Hippocampal formation (tissue), 2 donors: ENCODE measurements around the gene GPX1.
A peak's percentile ranks its signal among the peaks of the same experiment; 100 is the strongest.
"Not testable (repeated sequence)": the region's sequence is repeated elsewhere in the genome, so short reads cannot be mapped to it uniquely, and the experiment has no call there.

Experiments used
- DNase-seq, 2 donors: peaks; one replicate each; lab custom pipeline; 2025; lab: John Stamatoyannopoulos, UW

Gene GPX1

DNA sequence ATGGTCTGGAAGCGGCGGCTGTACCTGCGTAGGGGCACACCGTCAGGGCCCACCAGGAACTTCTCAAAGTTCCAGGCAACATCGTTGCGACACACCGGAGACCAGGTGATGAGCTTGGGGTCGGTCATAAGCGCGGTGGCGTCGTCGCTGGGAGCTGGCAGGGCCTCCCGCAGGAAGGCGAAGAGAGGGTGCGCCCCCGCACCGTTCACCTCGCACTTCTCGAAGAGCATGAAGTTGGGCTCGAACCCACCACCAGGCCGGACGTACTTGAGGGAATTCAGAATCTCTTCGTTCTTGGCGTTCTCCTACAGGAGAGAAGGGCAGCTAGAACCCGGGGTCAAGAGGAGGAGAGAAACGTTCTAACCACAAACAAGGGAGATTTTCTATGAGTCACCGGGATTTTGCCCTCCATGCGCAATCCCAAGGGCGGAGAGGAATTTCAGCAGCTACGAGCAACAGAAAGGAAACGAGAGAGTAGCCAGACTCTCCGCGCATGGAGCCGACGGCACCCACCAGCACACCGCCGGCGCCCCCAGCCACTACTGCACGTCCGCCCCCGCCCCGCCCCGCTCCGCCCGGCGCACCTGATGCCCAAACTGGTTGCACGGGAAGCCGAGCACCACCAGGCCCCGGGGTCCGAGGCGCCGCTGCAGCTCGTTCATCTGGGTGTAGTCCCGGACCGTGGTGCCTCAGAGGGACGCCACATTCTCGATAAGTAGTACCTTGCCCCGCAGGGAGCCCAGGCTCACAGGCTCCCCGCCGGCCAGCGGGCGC, 523 bp downstream of the GPX1 start:
- not testable (repeated sequence) for DNase-seq

DNA sequence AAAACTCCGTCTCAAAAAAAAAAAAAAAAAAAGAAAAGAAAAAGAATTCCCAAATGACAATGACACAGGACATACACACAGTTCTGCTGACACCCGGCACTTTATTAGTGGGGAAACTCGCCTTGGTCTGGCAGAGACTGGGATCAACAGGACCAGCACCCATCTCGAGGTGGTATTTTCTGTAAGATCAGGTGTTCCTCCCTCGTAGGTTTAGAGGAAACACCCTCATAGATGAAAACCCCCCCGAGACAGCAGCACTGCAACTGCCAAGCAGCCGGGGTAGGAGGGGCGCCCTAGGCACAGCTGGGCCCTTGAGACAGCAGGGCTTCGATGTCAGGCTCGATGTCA, 1.1 kb downstream of the GPX1 start:
- DNase-seq, result not testable (repeated sequence)

DNA sequence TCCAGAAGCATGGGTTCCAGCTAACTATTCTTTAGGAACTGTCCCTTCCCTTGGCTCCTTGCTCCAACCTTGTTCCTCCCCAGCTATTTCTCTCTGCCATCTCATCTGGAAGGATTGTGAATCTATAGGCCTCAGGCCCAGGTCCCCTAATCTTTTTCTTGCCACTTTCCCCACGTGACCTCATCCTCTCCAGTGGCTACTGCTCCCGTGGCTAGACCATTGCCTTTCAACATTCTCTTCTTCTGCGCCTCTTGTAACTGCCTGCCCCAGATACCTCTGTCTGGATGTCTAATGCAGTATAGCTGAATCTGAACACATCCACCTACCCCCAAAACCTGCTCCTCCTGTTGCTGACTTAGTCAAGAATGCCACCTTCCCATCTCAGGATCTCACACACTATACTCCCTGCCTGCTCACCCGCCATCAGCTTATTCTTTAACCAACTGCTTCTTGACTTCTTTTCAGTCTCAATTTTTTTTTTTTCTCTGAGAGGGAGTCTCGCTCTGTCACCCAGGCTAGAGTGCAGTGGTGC, 5.2 kb downstream of the GPX1 start:
- DNase-seq, result no peak

DNA sequence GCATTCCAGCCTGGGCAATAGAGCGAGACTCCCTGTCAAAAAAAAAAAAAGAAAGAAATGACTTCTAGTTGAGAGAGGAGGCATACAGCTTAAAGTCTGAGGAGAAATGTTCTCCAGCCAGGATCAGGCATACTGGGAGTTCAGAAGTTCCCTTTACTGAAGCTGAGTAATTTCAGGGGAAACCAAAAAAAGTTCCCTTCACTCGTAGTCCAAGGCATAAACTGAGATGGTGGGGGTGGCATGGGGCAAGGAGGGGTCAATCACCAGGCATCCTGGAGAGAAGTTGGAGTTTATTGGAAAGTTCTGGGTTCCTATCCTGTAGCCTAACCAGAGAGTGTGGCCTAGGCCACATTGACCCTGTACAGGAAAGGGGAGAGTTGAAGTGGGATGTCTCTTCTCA, 5.9 kb downstream of the GPX1 start:
- no peak for DNase-seq

DNA sequence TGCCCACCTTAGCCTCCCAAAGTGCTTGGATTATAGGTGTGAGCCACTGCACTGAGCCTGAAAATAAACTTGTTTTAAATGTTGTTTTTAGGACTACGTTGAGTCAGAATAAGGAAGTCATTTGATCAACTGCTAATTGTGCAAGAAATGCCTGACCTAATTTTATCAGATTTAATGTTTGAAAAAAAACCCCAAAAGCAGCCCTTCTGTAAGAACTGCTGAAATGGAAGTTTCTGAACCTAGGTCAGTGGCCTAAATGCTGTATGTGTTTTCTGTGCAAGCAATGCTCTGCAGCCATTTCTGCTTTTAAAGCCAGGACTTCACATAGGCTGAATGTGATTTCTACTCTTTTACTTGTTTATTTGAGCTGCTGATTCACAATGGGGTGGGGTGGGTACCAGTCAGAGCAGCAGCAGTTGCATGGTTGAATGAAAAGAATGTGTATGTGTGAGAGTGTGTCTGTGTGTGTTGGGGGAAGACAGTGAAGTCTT, 6.6 kb downstream of the GPX1 start:
- no peak for DNase-seq

DNA sequence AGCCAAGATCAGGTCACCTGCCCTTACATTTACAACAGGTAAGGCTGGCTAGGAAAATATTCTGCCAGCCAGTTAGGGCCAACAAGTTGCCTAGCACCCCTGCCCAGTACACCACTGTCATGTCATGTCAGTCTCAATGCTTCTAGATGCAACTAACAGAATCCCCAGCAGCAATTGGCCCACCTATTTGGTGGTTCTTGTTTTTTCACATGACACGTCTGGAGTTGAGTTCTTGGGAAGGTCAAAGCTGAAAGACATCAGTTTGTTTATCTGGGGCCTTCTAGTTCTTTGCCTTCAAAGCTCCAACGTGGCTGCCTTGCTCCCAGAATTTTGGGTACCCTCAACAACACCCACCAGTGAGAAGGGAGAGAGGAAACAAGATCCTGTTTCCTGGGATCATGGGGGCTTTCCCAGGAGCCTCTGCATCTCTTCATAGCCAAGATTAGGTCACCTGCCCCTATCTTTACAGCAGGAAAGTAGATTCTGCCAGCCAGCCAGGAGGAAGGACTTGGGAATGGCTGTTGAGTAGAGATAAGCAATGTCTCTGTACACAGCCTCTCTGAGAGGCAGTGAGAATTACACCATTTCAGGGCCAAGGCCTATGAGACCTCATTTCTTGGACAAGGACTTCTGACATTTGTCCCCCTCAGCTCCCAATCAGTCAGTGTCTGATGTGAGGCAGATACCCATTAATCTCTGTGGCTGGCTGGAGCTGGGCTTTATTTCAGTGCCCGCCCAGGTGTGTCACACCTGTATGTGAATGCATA, 8.6 kb downstream of the GPX1 start:
- no peak for DNase-seq

DNA sequence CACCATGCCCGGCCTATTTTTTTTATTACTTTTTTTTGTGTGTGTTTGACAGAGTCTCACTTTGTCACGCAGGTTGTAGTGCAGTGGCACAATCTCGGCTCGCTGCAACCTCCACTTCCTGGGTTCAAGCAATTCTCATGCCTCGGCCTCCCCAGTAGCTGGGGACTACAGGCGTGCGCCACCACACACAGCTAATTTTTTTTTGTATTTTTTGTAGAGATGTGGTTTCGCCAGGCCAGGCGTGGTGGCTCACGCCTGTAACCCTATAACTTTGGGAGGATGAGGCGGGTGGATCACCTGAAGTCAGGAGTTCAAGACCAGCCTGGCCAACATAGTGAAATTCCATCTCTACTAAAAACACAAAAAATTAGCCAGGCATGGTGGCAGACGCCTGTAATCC, 9.8 kb downstream of the GPX1 start:
- DNase-seq, result not testable (repeated sequence)

DNA sequence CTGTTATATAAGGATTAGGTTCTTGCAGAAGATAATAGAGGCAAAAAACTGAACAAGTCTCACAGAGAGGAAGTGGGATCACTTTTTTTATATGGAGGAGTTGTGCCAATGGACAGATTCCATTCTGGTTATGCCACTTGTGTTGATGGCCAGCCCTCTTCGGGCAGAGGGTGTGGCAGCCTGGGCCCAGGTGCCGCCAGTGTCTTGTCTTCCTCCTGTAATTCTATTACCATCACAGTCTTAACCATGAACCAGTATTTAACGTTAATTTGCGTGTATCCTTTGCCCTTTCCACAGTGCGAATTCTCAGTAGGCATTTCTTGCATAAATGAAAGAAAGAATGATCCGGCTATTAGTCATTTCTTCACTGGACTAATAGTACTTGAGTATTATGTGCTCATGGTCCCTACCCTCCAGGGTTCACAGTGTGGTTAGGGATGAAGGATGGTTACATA, 11.3 kb downstream of the GPX1 start:
- no peak for DNase-seq

DNA sequence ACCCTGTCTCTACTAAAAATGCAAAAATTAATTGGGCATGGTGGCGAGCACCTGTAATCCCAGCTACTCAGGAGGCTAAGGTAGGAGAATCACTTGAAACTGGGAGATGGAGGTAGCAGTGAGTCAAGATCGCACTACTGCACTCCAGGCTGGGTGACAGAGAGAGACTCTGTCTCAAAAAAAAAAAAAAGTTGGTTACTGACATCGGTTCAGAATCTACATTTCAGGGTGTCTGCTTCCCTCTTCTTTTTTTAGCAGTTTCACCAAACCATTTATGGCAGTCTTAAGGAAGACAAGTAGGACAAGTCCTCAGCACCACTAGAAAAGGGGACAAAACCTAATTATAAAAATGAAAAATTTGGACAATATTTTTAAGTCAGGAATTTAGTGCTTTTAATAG, 15.0 kb downstream of the GPX1 start:
- DNase-seq, result no peak

DNA sequence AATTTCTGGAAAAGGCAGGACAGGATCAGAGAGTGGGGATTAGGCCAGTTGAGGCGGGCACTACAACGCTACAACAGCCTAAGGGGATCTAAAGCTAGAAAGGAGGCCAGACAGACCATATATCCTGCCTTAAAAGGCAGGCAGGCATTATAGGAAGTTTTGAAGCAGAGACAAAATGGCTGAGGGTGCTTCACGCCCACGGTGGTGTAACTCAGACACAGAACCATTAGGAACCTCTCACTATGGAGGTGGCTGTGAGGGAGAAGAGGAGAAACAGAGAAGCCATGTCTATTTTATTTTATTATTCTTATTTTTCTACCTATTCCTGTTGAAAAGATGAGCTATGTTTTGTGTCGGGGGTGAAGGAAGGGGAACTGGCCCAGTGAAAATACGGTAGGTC, 16.2 kb downstream of the GPX1 start:
- no peak for DNase-seq

DNA sequence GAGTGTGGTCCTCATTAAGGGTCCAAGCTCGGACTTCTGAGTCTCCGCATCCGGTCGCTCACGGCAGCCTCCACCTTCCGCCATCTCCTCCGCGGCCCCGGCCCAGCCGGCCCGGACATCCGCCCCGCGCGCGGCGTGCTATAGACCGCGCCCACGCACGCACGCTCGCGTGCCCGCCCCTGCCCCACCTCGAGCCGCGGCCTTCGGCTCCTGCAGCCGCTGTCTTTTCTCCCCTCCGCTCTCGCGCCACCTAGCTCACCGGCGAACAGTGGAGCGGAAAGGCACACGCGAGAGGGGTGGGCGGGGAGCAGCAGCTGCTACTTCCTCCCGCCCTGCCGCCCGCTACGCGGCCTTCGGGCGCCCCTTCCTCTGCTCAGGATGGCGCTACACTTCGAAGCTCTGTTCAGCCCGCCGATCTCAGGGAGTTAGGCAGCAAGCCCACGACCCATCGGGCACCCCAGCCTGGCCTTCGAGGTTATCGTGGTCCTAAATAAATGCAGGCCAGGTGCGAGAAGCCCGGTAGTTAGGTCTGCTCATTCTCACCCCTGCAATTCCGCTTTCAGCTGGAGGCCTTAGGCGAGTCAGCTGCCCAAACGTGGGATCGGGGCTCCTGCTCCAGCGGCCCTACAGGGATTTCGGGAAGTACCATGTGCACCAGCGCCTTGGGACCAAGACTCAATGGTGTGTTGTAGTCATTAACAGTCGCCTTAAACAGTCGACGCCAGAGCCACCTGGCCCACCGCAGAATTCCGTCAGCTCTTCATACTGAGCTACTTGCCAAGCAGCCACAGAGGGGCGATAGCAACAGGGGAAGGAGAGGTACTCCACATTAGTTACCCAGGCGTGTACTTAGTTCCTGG, 18.0 kb downstream of the GPX1 start, which contains the start of gene USP4:
Gene USP4 (minus strand): TSS at position 113 of the 860 bp plus-strand sequence. CDS start 29 bp downstream, at position 84.
- peak; percentile 71 to 75 for DNase-seq

DNA sequence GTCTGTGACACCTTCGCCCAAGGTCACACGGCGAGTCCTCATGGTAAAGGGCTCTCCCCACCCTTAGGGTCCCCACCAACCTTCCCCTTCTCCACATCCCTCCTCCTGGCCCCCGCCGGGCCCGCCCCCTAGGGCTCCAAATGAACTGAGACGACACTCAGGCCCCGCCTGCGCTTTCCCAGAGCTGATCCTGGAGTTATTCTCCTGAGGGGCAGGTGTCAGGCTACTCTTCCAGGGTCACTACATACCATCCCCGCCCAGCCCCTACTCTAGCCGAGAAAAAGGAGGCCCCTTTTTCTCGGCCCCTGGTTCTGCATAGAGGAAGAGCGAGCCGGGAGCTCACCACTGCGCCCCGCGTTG, 18.6 kb downstream of the GPX1 start:
- no peak for DNase-seq

DNA sequence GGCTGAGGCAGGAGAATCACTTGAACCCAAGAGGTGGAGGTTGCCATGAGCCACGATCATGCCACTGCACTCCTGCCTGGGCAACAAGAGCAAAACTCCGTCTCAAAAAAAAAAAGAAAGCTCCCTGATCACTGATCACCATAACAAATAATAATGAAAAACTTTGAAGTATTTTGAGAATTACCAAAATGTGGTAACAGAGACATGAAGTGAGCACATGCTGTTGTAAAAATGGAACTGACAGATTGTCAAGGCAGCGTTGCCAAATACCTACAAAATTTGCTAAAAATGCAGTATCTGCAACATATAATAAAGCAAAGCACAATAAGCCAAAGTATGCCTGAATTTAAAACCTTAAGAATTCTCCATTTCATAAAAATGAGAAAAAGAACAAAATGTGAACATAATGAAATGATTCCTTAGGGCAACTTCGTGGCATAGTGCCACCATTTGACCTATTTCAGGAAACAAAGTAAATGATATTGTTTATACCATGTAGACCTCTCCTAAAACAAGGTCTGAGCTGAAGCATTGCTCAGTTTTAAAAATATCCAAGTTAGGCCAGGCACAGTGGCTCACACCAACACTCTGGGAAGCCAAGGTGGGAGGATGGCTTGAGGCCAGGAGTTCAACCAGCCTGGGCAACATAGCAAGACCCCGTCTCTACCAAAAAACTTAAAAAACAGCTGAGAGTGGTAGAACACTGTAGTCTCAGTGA, 24.1 kb downstream of the GPX1 start:
- DNase-seq, result no peak

DNA sequence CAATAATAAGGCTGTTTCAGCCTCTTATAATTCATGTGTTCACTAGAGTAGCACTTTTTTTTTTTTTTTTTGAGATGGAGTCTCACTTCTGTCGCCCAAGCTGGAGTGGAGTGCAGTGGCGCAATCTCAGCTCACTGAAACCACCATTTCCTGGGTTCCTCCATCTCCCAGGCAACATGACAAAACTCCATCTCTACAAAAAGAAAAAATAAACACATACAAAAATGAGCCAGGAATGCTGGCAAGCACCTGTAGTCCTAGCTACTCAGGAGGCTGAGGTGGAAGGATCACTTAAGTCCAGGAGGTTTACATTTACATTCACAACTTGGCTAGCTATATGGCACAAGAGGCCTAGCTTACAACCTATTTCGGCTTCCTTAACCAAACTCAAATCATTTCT, 25.1 kb downstream of the GPX1 start:
- DNase-seq, result no peak

DNA sequence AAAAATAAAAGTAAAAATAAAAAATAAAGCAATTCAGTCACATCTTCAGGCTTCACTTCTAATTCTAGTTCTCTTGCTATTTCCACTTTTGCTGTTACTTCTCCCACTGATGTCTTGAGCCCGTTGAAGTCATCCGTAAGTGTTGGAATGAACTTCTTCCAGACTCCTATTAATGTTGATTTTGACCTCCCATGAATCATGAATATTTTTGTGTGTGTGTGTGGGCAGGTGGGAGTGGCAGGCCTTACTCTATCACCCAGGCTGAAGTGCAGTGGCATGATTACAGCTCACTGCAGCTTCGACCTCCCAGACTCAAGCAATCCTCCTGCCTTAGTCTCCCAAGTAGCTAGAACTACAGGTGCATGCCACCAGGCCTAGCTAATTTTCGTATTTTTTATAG, 29.0 kb downstream of the GPX1 start:
- DNase-seq, result no peak

DNA sequence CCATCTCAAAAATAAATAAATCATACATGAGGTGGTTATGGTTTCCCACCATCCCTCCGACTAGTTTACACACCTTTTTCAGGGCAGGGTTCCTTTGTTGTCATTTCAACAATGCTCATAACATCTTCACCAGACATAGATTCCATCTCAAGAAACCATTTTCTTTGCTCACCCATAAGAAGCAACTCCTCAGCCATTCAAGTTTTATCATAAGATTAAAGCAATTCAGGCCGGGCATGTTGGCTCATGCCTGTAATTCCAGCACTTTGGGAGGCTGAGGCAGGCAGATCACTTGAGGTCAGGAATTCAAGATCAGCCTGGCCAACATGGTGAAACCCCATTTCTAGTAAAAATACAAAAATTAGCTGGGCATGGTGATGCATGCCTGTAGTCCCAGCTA, 29.8 kb downstream of the GPX1 start:
- DNase-seq, result not testable (repeated sequence)

DNA sequence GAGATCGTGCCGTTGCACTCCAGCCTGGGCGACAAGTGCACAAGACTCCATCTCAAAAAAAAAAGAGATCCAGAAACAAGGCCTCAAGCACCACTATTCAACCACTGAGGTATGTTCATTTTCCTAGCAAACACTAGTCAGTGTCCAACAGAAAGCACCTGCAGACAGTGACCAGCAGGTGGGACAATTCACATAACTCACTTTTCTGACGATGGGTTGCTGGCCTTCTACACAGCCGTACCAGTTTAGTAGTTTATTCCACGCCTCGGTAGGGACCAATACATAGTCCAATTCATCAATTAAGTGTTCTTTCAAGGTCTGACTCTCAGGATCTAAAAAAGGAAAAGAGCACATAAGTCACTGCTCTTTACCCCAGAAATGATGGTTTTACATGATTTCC, 30.7 kb downstream of the GPX1 start:
- no peak for DNase-seq

DNA sequence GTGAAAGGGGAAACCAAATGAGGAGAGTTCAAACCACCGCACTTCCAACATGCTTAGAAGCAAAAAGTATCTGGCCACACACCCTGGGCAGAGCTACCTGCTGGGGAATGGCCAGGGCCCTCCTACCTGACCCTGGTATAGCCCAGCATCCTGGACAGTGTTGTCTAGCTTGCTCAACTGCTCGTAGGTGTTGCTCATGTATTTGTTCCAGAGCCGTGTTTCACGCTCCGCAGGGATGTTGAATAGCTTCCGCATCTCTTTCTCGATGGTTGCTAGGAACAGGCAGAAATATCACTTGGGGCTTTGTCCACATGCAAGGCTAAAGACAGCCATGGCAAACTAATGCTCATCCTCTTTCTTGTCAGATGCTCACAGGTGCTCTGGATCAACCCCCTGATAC, 33.4 kb downstream of the GPX1 start:
- no peak for DNase-seq

DNA sequence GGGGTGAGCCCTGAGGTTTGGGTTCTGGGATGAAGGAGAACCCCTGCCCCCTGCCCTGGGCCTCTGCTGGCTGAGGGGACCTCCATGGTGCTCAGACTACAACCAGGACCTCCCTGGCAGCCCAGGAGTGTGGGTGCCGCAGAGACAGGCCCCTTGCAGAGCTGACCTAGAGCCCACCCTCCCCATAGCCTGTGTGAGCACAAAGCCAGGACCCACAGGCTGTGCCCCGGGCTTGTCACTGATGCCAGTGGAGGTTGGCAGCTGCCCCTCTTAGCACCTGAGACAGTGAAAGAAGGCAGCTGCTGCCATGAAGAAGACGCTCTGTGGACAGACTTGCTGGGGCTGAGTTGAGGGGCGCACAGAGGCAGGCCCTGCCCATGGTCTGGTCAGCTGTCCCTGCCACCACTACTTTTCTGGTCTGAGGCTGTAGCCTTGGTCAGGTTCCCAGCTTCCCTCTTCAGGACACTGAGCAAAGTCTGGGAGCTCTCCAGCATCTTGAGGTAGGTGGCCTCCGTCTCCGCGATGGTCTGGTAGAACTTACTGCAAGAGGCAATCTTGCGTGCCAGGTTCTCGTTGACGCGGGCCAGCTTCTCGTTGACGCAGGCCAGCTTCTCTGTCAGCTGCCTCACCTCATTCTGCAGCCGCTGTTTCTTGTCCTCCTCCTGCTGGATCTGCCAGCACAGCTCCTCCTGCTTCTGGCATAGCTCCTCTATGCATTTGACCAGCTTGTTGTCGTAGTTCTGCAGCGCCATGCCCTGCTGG, 41.3 kb downstream of the GPX1 start:
- no peak for DNase-seq

DNA sequence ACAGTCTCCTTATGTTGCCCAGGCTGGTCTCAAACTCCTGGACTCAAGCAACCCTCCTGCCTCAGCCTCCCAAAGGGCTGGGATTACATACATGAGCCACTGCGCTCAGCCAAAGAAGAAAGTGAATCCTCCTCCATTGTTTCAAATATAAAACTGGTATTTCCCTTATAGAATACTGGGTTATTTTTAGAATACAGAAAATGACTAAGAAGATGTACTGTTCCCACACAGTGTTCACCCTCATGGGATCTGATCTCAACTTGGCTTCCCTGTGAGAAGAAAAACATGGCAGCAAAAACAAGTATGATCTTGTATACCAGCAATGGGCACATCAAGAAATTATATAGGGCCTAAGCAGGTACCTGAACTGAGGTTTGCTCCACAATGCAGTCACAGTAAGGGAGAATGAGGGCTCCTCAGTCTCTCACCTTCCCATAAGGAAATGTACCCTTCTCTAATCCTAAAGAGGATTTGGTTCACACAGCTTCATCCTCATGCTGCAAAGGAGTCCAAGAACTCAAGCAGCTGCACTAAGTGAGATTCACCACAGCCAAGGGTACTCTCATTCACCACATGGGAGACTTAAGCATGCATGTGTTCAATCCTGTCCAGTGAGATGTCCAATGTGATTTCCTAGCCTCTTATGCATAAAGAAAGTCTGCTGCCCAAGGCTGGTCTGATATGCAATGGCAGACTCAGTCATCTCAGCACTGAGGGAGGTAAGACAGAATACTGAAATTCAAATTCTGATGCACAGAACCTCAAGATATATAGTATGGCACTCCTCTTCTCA, 44.1 kb downstream of the GPX1 start:
- no peak for DNase-seq
